HK-2 (cell line): Measurements from ENCODE around the gene PTRHD1.

Experiments used
- DNase-seq: peaks from one replicate; pipeline ENCODE4 v3.0.0-alpha.2; 2018; ENCODE audit not compliant: unreplicated experiment

Gene PTRHD1

DNA sequence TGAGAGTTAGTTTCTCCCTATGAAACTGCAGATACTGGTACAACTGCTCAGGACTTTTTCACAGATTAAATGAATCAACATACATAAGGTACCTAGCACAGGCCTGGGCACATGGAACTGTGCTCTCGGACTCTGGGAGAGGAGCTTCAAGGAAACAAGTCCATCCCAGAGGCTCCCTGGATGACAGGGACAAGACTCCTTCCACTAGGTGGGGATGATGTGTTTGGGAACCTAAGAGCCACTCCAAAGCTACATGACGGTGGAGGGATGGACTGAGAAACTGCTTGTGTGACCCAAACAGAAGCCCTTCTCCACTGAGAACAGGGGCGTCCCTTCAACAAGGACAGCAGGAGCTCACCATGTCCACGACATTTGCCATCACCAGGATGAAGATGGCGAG is 37.2 kb upstream of the PTRHD1 start:
- DNase-seq = no peak

DNA sequence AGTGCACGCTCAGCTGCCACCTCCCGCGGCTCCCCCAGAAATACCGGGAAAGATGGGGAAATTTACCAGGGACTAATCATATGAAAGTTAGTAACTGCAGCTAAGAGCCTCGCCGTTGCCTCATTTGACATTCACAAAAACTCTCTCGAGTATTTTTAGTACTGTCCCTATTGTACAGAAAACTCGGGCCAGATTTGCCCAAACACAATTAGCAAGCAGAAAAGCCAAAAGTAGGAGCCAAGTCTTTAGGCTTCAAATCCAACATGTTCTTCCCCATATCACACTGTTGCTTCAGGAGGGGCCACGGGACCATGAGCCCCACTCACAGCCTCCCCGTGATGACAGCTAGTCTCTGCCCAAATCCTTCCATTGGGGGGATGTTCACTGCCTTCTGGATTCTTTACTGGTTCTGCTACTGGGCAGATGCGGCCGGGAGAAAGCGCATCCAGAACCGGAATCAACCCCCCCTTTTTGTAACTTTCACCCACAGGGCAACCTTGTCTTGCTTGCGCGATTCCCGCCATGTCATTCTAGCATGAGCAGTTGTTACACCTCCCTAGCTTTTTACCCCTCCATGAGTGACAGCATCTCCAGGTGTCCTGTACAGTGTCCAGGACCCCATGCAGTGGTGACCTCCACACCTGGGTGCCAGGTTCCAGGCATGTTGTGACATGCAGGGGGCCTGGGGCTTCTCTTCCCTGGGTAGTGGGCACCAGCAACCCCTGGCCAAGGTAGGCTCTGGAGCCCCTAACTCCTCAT is 35.2 kb upstream of the PTRHD1 start:
- no peak for DNase-seq

DNA sequence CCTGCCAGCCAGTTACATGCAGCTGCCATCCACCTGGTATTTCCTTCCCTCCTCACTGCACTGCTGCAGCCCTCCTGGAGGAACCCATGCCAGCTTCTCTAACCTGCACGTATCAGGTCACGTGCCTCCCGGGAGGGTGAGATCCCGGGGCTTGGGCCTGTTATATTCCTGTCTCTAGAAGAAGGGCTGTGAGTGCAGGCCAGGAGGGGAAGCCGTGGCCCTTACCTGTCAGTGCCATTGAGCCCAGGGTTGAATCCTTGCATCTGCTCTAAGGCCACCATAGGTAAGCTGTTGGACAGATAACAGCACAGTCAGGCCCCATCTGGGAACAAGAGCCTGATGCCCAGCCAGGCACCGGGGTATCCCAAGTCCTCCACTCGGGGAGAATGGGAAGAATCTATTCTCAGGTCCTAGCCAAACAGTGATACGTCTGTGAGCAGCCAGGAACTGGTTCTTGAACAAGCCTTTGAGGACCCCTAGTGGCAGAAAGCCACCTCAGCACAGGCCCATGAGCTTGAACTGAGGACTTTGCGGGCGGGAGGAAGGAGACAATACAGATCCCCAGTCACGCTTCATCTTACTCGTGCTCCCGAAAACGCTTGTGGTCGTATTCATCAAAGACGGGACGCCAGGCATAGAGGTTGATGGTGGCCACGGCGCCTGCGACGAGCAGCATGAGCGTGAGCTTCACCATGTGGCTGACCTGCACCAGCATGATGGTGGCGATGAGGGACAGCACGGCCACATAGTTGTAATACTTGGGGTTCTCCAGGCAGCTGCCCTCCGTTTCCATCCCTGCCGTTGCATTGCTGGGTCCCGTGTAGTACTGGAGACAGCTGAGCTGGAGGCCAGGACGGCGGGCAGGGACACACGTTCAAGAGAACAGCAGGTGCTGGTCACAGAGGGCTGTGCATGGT is 34.4 kb upstream of the PTRHD1 start:
- peak; percentile 71 for DNase-seq

DNA sequence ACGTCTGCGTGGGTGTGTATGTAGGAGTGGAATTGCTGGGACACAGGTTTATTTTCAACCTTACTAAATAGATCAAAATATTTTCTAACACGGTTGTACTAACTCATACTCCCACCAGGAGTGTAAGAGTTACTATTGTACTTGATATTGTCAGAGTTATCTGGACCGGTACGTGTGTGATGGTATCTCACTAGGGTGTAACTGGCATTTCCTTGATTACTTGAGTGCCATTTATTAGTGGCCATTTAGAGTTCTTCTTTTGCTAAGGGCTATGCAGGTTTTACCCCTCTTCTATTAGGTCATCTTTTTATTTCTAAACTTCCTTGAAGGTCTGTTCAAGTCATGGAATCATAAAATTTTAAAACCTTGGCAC is 33.6 kb upstream of the PTRHD1 start:
- DNase-seq = no peak

DNA sequence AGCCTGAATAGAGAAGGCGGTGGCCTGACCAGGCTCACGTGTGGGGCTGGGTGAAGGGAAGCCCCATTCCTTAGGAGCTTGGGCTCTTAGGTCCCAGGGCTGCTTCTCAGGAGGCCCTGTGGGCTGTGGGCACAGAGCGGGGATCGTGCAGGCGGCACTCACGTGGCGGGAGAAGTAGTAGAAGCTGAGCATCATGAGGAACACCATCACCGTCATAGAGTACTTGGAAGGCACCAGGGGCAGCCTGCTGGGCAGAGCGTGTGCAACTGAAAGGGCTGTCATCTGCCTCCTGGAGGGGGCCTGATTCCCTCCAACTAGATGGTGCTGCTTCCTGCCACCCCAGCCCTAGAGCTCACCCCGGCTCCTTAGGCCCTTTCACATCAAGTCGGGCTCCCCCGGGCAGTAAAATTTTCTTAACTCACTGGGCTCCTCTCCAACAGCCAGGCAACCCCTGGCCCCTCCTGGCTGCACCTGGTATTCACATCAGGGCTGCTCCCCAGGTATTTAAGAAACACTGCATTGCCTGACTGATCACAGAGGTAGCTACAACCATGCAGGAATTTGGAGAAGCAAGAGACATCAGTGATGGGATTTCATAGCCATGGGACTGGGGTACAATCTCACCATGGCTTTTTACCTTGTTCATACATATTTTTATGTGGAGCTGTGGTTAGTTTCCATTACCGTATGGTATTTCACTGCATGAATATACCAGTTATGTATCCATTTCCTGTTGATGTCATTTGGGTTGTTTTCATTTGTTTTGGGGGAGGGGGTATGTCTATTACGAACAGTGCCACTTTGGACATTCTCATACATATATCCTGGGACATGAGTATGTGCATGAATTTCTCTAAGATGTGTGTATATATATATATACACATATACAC is 32.9 kb upstream of the PTRHD1 start:
- no peak for DNase-seq

DNA sequence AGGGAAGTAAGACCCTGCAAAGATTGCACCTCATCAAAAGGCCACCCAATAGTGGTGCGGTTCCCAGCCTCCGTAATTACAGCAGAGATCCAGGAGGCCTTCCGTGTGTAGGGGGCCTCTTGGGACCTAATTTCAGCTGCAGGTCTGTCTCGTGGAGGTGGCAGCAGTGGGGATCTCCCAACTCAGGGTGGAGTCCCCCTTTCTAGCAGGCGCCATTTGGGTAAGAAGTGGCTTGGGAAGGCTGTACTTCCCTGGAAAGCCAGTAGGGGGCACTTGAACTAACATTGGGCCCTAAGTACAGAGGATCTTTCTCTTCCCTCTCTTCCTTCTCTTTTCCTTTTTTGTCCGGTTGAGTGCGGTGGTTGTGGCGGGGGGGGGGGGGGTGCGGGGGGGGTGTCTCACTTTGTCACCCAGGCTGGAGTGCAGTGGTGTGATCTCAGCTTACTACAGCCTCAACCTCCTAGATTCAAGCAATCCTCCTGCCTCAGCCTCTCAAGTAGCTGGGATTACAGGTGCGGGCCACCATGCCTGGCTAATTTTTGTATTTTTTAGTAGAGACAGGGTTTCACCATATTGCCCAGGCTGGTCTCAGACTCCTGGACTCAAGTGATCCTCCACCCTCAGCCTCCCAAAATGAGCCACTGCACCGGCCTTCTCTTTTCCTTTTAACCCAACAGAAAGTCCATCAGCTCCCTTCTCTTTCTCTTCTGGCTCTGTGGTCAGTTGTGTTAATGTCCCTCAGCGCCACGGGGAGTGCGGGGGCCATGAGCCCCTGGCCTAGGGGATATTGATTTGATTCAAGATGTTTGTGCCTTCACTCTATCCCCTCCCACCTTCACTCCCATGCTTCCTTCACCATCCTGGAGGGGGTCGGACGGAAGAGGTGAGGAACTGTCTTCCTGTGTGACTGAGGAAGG is 32.0 kb upstream of the PTRHD1 start:
- DNase-seq = no peak

DNA sequence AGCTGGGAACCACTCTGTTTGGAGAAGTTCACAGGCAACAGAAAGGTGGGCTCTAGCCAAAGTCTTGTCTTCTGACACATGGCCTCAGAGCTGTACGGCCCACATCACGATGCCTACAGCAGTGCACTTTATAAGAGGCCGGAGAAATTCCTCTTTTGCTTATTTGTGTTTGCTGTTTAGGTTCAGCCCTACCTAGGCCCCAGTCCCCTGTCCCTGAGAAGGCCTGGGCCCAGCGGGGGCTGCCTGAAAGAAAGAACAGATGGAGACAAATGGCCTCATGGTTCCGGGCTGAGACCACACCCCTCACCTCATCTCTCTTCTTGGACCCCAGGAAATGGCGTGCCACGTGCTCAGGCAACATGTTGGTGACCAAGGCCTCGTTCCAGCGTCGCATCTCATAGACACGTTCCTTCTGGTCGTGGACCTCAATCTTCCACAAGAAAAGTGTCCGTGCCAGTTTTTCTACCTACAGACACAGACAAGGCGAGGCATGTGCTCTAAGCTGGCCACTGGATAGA is 30.9 kb upstream of the PTRHD1 start:
- no peak for DNase-seq

DNA sequence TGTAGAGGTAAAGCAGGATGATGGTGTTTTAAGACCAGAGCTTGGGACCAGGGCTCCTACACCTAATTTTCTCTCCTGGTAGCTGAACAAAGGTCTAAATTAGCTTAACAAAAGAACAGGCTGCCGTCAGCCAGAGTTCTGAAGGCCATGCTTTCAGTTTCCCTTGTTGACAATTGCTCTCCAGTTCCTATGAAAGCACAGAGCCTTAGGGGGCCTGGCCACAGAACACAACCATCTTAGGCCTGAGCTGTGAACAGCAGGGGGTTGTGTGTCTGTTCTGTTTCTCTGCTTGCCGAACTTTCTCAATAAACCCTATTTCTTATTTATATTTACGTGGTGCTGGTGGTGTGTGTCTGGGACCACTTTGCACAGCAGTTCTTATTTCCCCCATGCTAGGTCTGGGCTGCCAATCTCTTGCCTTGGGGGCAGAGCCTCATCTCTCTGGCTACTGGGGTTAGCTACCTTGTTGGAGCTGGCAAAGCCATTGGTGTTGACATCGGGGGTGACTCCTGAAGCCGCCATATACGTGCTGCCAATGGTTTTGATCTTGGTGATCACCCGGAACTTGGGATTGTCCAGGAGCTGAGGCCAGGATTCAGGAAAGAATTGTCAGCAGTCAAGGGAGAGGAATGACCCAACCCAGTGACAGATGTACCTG is 29.0 kb upstream of the PTRHD1 start:
- DNase-seq = no peak

DNA sequence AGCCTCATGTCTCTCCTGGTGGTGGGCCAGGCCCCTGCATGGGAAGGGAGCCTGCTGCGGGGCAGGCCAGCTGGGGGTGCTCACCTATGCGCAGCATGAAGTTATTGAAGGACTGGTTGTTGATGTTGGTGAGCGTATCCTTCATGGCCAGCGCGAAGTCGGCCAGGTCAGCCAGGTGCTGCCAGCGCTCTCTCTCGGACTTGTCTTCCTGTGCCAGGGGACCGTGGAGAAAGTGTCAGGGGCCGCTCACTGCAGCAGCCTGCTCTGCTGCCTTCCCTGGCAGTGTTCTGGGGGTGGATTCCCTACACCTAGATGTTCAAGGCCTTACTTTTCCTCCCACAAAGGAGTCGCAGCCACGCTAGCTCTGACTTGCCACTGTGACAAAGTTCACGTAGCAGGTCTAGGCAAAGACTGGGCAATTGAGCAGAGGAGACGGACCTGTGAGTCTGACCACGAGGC is 28.3 kb upstream of the PTRHD1 start:
- no peak for DNase-seq

DNA sequence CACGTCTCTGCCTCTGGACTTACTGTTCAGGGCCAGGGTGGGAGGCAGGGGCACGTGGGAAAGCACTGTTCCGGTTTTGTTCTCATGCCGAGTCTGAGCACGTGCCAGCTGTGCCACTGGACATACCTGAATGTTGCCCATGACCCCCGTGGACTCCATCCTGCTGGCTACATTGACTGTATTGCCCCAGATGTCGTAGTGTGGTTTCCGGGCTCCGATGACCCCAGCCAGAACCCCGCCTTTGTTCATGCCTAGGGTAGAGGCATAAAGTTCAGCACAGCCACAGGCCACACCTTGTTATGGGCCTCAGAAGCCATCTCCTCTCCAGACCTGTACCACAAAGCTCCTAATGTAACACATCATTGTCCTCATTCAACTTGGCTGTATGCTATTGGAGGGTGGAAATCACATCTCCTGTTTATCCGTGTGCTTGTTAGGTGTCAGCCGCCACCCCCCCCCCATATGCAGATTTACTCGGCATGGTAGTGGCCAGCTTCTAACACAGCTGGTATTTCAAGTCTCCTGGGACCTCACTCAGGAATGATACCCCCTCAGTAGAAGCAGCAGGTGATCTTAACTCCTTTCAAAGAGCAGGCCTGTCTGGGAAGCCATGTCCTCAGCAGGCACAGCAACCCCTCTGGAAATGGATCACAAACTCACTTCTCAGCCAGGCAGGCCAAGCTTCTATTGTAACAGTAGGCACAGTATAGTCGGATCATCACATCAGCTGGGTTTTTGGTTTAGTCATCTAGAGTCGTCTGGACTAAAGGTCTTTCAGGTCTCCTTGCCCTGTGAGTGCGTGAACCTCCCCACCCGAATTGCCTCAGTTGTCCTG is 27.6 kb upstream of the PTRHD1 start:
- no peak for DNase-seq

DNA sequence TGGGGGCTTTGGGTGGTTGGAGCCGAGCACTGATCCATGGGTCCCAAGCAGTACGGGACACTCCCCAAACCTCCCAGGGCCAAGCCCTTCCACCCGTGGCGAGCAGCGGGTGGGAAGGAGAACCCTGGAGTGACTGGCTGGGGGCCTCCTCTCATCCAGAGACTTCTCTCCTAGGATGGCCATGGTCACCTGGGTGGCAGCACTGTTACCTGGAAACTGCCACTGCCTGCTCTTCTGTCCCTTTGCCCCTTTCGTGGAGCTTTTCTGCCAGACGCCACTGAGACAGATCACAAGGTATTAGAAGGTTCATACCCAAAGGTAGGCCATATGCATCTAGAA is 27.0 kb upstream of the PTRHD1 start:
- no peak for DNase-seq

DNA sequence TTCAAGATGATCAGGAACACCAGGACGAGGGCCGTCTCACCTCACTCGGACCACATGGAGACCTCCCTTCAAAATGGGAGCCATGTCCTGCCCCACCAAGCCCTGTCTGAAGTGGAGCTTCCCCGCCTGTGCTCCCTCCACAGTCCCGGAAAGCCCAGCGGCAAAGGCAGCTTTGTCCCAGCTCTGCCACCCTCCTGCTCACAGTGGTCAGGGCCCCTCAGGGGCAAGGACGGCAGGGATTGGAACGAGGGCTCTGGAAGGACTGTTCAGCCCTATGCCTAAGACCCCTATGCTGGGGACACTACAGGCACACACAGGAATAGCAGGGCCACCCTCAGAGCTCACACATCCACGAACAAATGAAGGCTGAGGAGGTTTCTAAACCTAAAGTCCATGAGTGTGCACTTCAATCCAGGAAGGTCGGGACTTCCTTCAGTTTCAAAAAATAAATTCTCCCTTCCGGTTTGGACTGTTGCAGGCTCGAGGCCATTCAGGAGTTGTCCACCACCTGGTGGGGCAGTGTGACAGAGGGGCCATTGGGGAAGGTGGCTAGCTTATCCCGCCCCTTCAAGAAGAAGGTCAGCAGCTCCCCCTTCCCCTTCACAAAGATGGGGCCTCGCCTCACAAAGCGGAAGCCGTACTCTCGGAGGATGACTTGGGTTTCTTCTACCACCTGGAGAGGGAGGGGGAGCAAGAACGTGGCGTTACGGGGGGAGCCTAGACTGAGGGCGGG is 26.4 kb upstream of the PTRHD1 start:
- DNase-seq = no peak

DNA sequence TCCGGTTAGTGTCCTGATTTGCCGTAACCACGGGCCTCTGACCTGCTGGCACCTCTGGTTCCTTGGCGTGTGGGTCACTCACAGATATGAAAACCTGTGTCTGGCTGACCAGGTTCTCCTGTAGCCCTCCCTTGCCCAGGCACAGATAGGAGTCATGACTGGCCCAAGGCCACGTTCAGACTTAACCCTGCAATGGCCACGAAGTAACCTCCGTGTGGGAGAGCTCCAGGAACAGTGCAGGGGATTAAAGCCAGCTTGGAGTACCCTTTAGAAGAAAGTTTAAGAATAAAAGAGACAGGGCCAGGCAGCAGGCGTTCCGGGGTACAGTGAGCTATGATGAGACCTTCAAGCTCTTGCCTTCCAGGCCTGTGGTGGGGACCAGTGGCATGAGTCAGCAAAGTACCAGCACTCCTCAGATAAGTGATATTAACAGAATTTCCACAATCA is 25.6 kb upstream of the PTRHD1 start:
- no peak for DNase-seq

DNA sequence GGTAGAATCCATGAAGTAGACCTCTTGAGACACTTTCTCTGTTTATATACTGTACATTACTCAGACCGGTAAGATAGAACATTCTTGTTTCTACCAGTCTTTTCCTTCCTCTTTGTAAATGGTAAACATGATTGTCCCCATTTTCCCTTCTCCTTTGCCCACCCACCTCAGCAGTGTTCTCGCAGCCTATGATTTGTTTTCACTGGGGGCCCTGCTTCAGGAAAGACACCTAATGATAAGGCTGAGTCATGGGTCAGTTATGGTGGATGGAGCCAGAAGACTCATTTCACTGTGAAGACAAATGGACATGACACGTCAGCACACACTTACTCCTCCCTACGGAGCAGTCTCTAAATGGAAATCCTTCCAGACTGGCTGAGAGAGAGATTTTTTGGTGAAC is 23.7 kb upstream of the PTRHD1 start:
- DNase-seq = no peak

DNA sequence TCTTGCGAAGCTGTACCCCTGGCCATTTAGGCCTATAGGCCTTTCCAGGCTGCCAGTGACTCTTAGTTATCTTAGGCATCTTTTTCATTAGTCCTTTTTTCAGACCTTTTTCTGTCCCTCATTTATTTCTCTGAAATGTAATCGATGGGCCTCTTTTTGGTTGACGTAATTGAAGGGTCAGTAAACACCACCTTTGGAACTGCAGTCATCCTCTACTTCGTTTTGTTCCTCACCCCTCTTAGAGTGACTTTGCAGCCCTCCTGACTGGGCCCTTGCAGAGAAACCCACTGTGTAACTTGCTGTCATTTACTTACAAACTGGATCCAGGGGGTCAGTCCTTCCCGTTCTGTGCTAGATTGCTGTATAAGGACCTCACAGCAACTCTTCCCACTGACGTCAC is 23.2 kb upstream of the PTRHD1 start:
- no peak for DNase-seq

DNA sequence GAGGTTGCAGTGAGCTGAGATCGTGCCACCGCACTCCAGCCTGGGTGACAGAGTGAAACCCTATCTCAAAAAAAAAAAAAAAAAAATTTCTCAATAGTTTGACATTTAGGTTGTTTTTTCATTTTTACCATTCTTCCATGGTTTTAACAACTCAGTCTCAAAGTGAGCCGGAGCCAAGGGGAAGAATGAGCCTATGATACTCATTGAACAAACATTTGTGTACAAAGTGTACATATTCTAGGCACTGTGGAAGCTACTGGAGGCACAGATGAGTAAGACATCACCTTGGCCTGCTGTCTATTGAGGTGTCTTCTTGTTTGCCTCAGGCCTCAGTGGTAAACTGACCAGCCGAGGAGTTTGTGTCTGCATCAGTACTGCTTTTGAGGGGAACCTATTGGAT is 22.0 kb upstream of the PTRHD1 start:
- no peak for DNase-seq

DNA sequence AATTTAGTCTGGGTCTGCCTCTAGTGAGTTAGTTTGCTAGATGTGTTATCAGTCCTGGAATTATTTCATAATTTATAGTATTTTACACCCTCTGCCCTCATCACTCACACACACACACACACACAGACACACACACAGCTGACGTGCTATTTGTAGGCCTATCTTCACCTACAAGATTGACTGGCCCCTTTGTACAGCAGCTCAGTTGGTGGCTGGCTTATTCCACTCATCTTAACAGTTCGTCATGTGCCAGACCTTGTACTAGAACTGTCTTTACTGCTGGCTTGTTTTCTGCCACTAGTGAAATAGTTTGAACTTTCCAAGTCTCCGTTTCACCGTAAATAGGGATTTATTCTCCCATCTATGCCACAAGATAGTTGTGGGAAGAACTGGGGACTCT is 21.3 kb upstream of the PTRHD1 start:
- DNase-seq = no peak

DNA sequence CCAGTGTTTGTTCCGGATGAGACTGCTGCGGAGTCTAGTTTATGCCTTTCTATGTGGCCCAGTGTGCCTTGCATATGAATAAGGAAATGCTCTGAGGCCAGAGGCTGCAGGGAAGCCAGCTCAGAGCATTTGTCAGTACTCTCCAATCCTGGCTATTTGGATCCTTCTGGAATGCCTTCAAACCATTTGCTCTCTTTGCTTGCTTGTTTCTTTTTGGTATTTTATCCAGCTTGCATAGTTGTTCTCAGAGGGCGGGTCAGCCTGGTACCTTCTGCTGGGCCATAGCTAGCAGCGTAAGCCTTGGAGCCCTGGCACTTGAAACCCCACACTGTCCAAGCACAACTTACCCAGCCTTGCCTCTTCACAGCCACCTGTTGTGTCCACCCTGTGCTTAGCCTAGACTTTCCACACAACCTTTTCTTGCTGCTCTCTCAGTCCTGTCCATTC is 20.5 kb upstream of the PTRHD1 start:
- DNase-seq = no peak
